ENCODE measurements around the gene UGT2A3.
"Not testable (repeated sequence)": the region's sequence is repeated elsewhere in the genome, so short reads cannot be mapped to it uniquely, and the experiment has no call there.

The UGT2A3 gene

GRCh38 chr4:68951078-68951805, at the start of gene UGT2A3:
UGT2A3 (minus strand) TSS chr4:68951804; CDS start chr4:68951760, 44 bp downstream.
- DNase-seq = no peak

- no peak for DNase-seq
These were observed 45.4 kb upstream of the UGT2A3 start for GRCh38 chr4:68997040-68997439.

DNA sequence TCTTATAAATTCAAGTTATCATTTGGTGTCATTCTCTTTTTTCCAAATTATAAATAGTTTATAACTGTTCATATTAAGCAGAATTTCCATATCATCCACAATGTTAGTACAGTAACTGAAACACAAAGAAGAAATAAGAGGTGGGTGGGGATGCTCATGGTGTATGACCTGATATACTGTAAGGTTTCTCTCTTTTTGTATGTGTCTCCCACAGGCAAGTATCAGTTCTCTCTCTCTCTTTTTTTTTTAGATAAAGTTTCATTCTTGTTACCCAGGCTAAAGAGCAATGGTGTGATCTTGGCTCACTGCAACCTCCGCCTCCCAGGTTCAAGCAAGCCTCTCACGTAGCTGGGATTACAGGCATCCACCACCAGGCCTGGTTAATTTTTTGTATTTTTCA, 43.7 kb upstream of the UGT2A3 start:
- DNase-seq = no peak

DNA sequence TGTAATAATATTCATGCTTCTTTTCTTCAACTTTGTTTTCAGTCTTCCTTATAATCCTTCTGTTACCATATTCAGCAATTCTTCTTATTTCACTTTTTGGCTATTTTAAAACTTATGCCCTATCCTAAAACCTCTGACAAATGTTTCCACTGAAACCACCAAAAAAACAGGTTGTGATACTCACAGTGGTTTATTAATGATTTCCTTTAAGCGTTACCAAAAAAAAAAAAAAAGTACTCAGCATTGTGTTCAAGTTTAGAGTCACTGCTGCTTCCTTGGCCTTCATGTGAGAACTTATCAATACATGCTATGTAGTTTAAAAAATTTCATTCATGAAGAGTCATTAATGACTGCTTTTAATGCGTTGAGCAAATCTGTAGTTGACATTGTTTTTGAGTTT, 35.4 kb upstream of the UGT2A3 start:
- no peak for DNase-seq

GRCh38 chr4:68985442-68985841, 33.8 kb upstream of the UGT2A3 start:
- no peak for DNase-seq

GRCh38 chr4:68984947-68985346, 33.3 kb upstream of the UGT2A3 start:
- no peak for DNase-seq

GRCh38 chr4:68963374-68963773, 11.8 kb upstream of the UGT2A3 start:
- DNase-seq = no peak

DNA sequence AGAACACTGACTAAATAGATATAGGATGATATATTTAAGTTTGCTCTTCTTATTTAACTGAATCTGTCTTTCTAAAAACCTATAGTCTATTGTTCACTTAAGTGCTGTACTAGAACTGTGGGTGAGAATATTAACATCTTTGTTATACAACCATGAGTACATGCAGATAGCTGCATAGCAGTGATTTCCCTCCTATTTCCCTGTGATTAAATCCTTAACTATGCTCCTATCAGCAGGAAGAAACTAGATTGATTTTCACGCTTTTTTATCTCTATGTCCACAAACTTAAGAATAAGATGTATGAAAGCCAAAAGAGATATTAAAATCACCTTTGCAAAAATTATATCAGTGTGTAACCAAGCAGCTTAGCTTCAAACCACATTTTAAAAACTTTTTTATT, 11.3 kb upstream of the UGT2A3 start:
- DNase-seq = no peak

- DNase-seq = no peak
These were observed 8.9 kb upstream of the UGT2A3 start for GRCh38 chr4:68960294-68961163.

- DNase-seq = not testable (repeated sequence)
These were observed 7.5 kb upstream of the UGT2A3 start for GRCh38 chr4:68959085-68959484.

- no peak for DNase-seq
These were observed 2.5 kb upstream of the UGT2A3 start for GRCh38 chr4:68954126-68954525.

DNA sequence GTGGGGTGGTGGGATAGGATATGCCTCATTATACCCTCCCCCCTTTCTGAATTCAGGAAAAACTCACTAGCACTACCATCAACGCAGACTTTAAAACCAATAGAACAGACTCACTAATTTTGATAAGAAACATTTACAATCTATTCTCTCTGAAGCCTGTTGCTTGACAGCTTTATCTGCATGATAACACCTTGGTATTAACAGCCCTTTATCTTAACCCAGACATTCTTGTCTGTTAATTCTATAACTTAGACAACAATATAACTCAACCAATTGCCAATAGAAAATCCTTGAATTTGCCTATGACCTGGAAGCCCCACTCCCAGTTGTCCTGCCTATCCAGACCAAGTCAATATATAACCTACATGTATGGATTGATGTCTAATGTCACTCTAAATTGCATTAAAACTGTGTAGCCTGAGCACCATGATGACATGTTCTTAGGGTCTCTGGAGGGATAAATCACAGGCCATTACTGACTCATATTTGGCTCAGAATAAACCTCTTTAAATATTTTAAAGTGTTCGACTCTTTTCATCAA, 1.5 kb upstream of the UGT2A3 start:
- DNase-seq = no peak

GRCh38 chr4:68951806-68952585, 392 bp upstream of the UGT2A3 start:
- no peak for DNase-seq

DNA sequence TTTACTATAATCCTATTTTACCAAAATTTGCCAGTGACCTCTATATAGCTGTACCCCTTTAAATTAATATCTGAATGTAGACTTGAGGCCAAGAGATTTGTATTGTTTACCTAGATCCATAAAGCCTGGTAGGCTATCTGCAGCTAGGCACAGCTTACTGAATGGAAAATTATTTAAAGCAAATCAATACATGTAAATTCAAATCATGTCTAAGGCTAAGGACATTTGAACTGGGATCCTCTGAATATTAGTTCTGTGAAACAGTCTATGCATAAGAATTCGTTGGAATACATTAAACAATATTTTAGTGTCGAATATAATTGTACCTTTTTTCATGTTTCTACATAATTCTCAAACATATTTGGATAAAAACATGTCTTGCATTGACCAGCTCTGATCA, 1.6 kb downstream of the UGT2A3 start:
- DNase-seq = no peak

DNA sequence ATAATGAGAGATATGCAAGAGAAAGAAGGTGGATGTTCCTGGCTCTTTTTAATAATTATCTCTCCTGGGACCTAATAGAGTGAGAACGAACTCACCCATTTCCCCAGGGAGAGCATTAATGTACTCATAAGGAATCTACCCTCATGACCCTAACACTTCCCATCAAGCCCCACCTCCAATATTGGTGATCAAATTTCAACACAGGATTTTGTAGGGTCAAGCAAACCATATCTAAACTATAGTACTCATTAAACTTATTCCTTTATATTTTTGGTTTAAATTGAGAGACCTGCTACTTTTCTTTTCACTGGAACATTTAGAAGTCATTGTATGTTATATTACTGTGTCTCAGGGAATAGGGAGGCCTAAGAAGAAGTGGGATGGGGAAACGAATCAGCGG, 2.6 kb downstream of the UGT2A3 start:
- DNase-seq = no peak

DNA sequence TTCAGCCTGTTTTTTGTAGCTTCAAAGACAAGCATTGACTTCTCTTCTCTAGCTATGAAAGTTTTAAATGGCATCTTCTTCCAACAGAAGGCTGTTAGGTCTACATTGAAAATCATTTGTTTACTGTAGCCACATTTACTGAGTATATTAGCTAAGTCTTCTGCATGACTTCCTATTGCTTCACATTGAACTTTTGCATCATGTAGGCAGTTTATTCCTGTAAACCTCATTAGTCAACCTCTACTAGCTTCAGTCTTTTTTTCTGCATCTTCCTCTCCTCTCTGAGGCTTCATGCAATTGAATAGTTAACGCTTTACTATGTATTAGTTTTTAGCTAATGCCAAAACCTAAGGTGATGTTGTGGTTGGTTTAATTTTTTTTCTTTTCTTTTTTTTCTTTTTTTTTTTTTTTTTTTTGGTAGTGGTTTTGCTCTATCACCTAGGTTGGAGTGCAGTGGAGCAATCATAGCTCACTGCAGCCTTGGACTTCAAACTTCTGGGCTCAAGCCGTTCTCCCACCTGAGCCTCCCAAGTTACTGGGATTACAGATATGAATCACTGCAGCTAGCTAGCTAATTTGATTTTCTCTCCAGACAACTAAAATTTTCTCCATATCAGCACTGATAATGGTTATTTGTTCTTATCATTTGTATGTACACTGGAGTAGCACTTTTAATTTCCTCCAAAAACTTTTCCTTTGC, 3.4 kb downstream of the UGT2A3 start:
- DNase-seq = no peak

DNA sequence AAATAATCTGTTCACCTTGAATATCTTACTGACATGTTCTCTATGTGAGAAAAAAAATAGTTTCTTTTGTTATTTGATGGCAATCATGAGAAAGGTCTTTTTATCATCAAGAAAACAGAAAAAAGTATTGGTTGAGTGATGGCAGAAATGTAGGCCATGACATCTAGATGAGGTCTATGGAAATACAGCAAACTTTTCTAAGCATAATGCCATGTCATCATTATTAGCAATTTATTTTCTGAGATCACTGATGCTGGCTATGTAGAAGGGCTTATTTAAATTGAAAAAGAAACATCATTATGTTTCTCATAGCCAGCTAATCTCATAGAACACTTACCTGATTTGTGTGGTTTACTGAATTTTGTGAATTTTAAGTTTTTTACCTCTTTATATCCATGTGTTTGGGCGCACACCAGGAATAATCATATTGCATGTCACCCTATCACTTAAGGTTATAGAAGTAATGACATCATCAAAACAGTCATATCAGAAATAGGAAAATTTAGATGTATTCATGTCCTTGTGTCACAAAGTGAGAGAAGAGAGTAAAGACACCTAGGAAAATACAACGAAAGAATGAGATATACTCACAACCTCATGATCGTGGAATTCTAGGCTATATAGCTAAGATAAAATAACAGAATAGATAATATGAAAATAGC, 22.4 kb downstream of the UGT2A3 start:
- DNase-seq = no peak

GRCh38 chr4:68927165-68927564, 24.4 kb downstream of the UGT2A3 start:
- no peak for DNase-seq

- DNase-seq = not testable (repeated sequence)
These were observed 29.4 kb downstream of the UGT2A3 start for GRCh38 chr4:68922202-68922601.

- DNase-seq = no peak
These were observed 30.6 kb downstream of the UGT2A3 start for GRCh38 chr4:68921051-68921450.

- no peak for DNase-seq
These were observed 34.6 kb downstream of the UGT2A3 start for GRCh38 chr4:68917016-68917415.

GRCh38 chr4:68912807-68913206, 38.8 kb downstream of the UGT2A3 start:
- DNase-seq = no peak
